K562 (cell line): ENCODE results near the gene FOXJ3. TPM values are rescaled to one million over a fixed set of nuclear protein-coding genes. Genes with fewer than 3 reads are reported as not detected.

Experiments used
- ATAC-seq: fragments of 200-7000 bp; cut with Tn5 transposase; 3 replicates; pipeline ENCODE4 v1.9.1; 2020; ENCODE audit warnings: moderate library complexity
- BruUV-seq: library from RNA; stranded (reverse); fragments of 400-500 nt; replicated peaks from 2 replicates; lab custom pipeline; 2021; lab: Mats Ljungman, UMichigan
- CTCF ChIA-PET: fragments of 300-600 bp; formaldehyde crosslinking; extraction: SDS; loops from one replicate; lab custom pipeline; 2021; ENCODE audit warnings: low intra/inter-chr PET ratio; lab: Yijun Ruan, JAX
- POLR2A ChIA-PET: fragments of 300-600, 350-650 bp; sonication (Branson Sonifier 250); formaldehyde crosslinking; extraction: SDS; loops from one replicate; lab custom pipeline; 2021; ENCODE audit warnings: antibody characterized with exemption, inconsistent platforms; lab: Yijun Ruan, JAX
- DNase-seq, 4 experiments: peaks; one replicate each; pipeline versions ENCODE4 v3.0.0 to v3.0.0-alpha.2; 2011 to 2018; ENCODE audit warnings: low spot score in 3 of 4, mixed read lengths in 3 of 4; ENCODE audit errors: extremely low read depth in 1 of 4
- FAIRE-seq: peaks from 2 replicates; lab custom pipeline; 2011; peaks lifted over from hg19 to GRCh38; lab: Jason Lieb, UNC
- H2AFZ ChIP-seq: 2 replicates; pipeline ENCODE4 v1.6.0; 2011; ENCODE audit warnings: low read depth, low read length, control low read depth, inconsistent platforms
- H3K27ac ChIP-seq: fragments of 200-600 bp; 3 replicates; pipeline ENCODE4 v1.8.0; 2011; ENCODE audit warnings: low read depth, mild to moderate bottlenecking, control low read depth, inconsistent platforms, low read length, moderate library complexity, mixed read lengths; ENCODE audit errors: extremely low read depth
- H3K27me3 ChIP-seq, 2 experiments: fragments of 300-600 bp in 1 of 2; 2 replicates in 1 of 2; 3 replicates in 1 of 2; pipeline versions ENCODE4 v1.6.0 to v1.8.0; 2011; ENCODE audit warnings: inconsistent platforms in 2 of 2, low read length in 2 of 2, mild to moderate bottlenecking in 1 of 2, mixed read lengths in 1 of 2, moderate library complexity in 1 of 2; ENCODE audit not compliant: control insufficient read depth in 2 of 2, insufficient read depth in 2 of 2
- H3K36me3 ChIP-seq: fragments of 300-600 bp; 3 replicates; pipeline ENCODE4 v1.8.0; 2011; ENCODE audit warnings: mild to moderate bottlenecking, low read length, inconsistent platforms; ENCODE audit not compliant: control insufficient read depth, insufficient read depth
- H3K4me1 ChIP-seq, 2 experiments: fragments of 200-600 bp in 1 of 2; replicated peaks in 1 of 2; 2 replicates in 1 of 2; 3 replicates in 1 of 2; pipeline versions ENCODE4 v1.5.1 to v1.8.0; 2011; ENCODE audit warnings: inconsistent platforms in 2 of 2, low read length in 2 of 2, mild to moderate bottlenecking in 1 of 2, mixed read lengths in 1 of 2, moderate library complexity in 1 of 2; ENCODE audit not compliant: control insufficient read depth in 2 of 2, insufficient read depth in 2 of 2
- H3K4me2 ChIP-seq: 2 replicates; pipeline ENCODE4 v1.6.1; 2011; ENCODE audit warnings: low read length, control low read depth, inconsistent platforms, mixed read lengths; ENCODE audit not compliant: insufficient read depth
- H3K4me3 ChIP-seq: fragments of 200-600 bp; sonication (generic), shearing (Covaris generic); 2 replicates; pipeline ENCODE4 v1.5.1; 2016; ENCODE audit warnings: control low read depth, inconsistent platforms
- H3K79me2 ChIP-seq: fragments of 200-600 bp; 3 replicates; pipeline ENCODE4 v1.8.0; 2011; ENCODE audit warnings: low read length, inconsistent platforms; ENCODE audit not compliant: control insufficient read depth, insufficient read depth
- H3K9ac ChIP-seq, 2 experiments: 2 replicates each; pipeline versions ENCODE4 v1.6.0 to v1.6.1; 2011; ENCODE audit warnings: low read depth in 2 of 2, low read length in 2 of 2, control low read depth in 1 of 2, inconsistent platforms in 1 of 2, mild to moderate bottlenecking in 1 of 2, mixed read lengths in 1 of 2; ENCODE audit not compliant: insufficient read depth in 1 of 2
- H3K9me1 ChIP-seq: one replicate; pipeline ENCODE4 v1.6.0; 2011; ENCODE audit warnings: inconsistent platforms, mild to moderate bottlenecking, low read length, moderate library complexity; ENCODE audit not compliant: control insufficient read depth, insufficient read depth
- H3K9me3 ChIP-seq: replicated peaks from 2 replicates; pipeline ENCODE4 v1.5.1; 2011; ENCODE audit warnings: low read depth, low read length, inconsistent platforms; ENCODE audit not compliant: control insufficient read depth, insufficient read depth
- H4K20me1 ChIP-seq: replicated peaks from 2 replicates; pipeline ENCODE4 v1.6.1; 2011; ENCODE audit warnings: low read length, inconsistent platforms, mixed read lengths; ENCODE audit not compliant: control insufficient read depth, insufficient read depth
- ETV5 ChIP-seq: sonication (generic); formaldehyde crosslinking; IDR thresholded peaks from 2 replicates; pipeline ENCODE4 v1.4.0; 2020; ENCODE audit warnings: low read depth, mild to moderate bottlenecking, missing genetic modification reagents
- FOXM1 ChIP-seq, 2 experiments: fragments of 450-650 bp in 1 of 2; sonication (generic) in 1 of 2; formaldehyde crosslinking in 1 of 2; IDR thresholded peaks; 2 replicates each; pipeline versions ENCODE4 v1.6.1 to v1.9.0; 2017 to 2022; ENCODE audit warnings: low read depth in 2 of 2, mild to moderate bottlenecking in 2 of 2, missing genetic modification reagents in 1 of 2, moderate library complexity in 1 of 2
- KDM5B ChIP-seq: fragments of 200-600 bp; sonication (generic); IDR thresholded peaks from 2 replicates; pipeline ENCODE4 v1.6.1; 2012; ENCODE audit warnings: low read depth, mild to moderate bottlenecking, moderate library complexity, low read length, control low read depth, inconsistent platforms; ENCODE audit not compliant: insufficient replicate concordance
- NR2F6 ChIP-seq: fragments of 450-650 bp; formaldehyde crosslinking; IDR thresholded peaks from 2 replicates; pipeline ENCODE4 v1.4.0; 2020; ENCODE audit warnings: mild to moderate bottlenecking
- RBM25 ChIP-seq: fragments of 200-400 bp; formaldehyde crosslinking; IDR thresholded peaks from 2 replicates; pipeline ENCODE4 v1.6.1; 2018; ENCODE audit warnings: low read length, low read depth, moderate library complexity; ENCODE audit not compliant: severe bottlenecking
- YY1 ChIP-seq, 3 experiments: IDR thresholded peaks; 2 replicates each; pipeline ENCODE4 v1.6.1; 2011; ENCODE audit warnings: low read length in 2 of 3, mild to moderate bottlenecking in 2 of 3, moderate library complexity in 2 of 3, borderline replicate concordance in 1 of 3, control low read depth in 1 of 3, low read depth in 1 of 3; ENCODE audit not compliant: insufficient read depth in 3 of 3, insufficient replicate concordance in 2 of 3, control insufficient read depth in 1 of 3, insufficient read length in 1 of 3; ENCODE audit errors: extremely low read depth in 1 of 3
- WGBS: fragments of 100-300 bp; shearing (Covaris generic); methylation state at CpG from one replicate; pipeline ENCODE4 v1.1.6; 2016; ENCODE audit warnings: low coverage, mixed read lengths; ENCODE audit not compliant: insufficient coverage; ENCODE audit errors: missing lambda C conversion rate; 5-methylcytosine and 5-hydroxymethylcytosine counted together
- in situ Hi-C: fragments of 300-500 bp; cut with MboI; formaldehyde crosslinking; loops from 4 replicates; pipeline ENCODE4 v1.15.0; 2018; ENCODE audit warnings: inconsistent platforms, mixed read lengths
- intact Hi-C: fragments of 100-400 bp; cut with micrococcal nuclease; formaldehyde crosslinking; loops from 2 replicates; pipeline ENCODE4 v1.14.2; 2022
- polyA plus RNA-seq, 8 experiments: library from polyadenylated mRNA; depleted of rRNA in 4 of 8; stranded (reverse) in 5 of 8; unstranded in 3 of 8; fragments of >200 nt; fragmentation: Nextera tagmentation in 2 of 8; fragmentation: Illumina TruSeq in 1 of 8; extraction: Ambion mirVana in 2 of 8; extraction: Trizol in 1 of 8; gene quantifications; 2 replicates each; pipeline versions ENCODE4 v1.2.1 to v1.2.3, GENCODE V29; 2011 to 2014; ENCODE audit warnings: inconsistent platforms in 1 of 8, missing spikeins in 1 of 8
- total RNA-seq, 7 experiments: library from RNA; depleted of rRNA in 6 of 7; stranded (reverse); fragments of >200 nt in 6 of 7; fragmentation: Illumina TruSeq in 2 of 7; extraction: Trizol in 2 of 7; gene quantifications; 2 replicates each; pipeline versions ENCODE4 v1.2.1 to v1.2.3, GENCODE V29; 2011 to 2021; ENCODE audit warnings: low replicate concordance in 1 of 7

FOXJ3 gene
- total and polyA plus RNA-seq, 9 of the 15 experiments (the other 6 are each of a cell fraction or from before 2014, with no cell fraction given) = 8.7 to 35.3 (median 23.4) TPM

DNA sequence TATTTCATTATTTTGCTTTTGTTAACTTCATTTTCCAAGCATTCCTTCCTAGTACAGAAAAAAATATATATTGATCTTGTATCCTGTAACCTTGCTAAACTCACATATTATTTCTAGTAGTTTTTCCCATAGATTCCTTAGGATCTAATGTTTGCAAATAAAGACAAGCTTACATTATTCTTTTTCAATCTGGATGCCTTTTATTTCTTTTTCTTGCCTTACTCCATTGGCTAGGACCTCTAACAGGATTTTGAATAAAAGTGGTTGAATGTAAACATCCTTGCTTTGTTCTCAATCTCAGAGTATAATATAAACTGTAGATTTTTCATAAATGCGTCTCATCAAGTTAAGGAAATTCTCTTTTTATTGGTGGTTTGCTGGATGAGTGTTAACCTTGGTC is 96.0 kb downstream of the FOXJ3 start:
- ATAC-seq = no peak
- H3K4me1 ChIP-seq = no peaks in the 10 kb centered on the region
- TF ChIP-seq RBM25 (peak; percentile 46), FOXM1 (IDR thresholded peaks at IDR 0.05; ENCODE audit: low read depth) (no peak), FOXM1 (CRISPR knock-in tag; IDR thresholded peaks at IDR 0.05; ENCODE audit: low read depth) (no peak)
- ChIA-PET CTCF (no interaction called here), POLR2A (interaction anchor here (0.6 kb wide), 1 partner anchor 46 kb away, joined by 3 read pairs; no protein-coding TSS in a partner anchor)
- H3K79me2 ChIP-seq = peaks cover 68% of the 10 kb centered on the region
- H2AFZ ChIP-seq = no peak overlapping the region
- no TSS peak for BruUV-seq
- in situ Hi-C loops (no loop called here), intact Hi-C loops (no loop called here)
- FAIRE-seq = no peak
- H3K4me3 ChIP-seq = no peak overlapping the region
- H3K9me3 ChIP-seq = peaks cover 17% of the 10 kb centered on the region
- no peak for DNase-seq
- no peaks in the 10 kb centered on the region for H3K27me3 ChIP-seq
- H3K9ac ChIP-seq = no peak overlapping the region
- 0% methylated on average over 1 of the region's 1 CpG for WGBS
- no peak overlapping the region for H3K4me2 ChIP-seq
- H3K27ac ChIP-seq = no peak overlapping the region
- H4K20me1 ChIP-seq = no peaks in the 10 kb centered on the region
- no peaks in the 10 kb centered on the region for H3K9me1 ChIP-seq
- no peaks in the 10 kb centered on the region; the same call in 2 of the 3 replicates for H3K36me3 ChIP-seq

DNA sequence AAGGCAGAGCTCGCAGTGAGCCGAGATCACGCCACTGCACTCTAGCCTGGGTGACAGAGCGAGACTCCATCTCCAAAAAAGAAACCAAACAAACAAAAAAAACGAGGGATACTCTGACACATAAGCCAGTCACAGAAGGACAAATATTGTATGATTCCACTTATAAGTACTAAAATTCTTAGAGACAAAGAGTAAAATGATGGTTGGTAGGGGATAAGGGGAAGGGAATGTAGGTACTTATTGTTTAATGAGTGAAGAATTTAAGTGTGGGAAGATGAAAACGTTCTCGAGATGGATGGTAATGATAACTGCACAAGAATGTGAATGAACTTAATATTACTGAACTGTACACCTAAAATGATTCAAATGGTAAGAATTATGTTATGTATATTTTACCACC is 103.8 kb downstream of the FOXJ3 start:
- ATAC-seq (no peak), FAIRE-seq (no peak), DNase-seq (no peak)
- WGBS = 78% methylated on average over 7 of the region's 7 CpGs
- no peaks in the 10 kb centered on the region; the same call in 2 of the 3 replicates for H3K36me3 ChIP-seq
- no peak overlapping the region for H3K4me3 ChIP-seq
- ChIA-PET POLR2A (no interaction called here), CTCF (no interaction called here)
- H3K27ac ChIP-seq = no peak overlapping the region
- TF ChIP-seq ETV5 (CRISPR knock-in tag) (no peak), NR2F6 (CRISPR knock-in tag) (no peak), YY1 (IDR thresholded peaks at IDR 0.05; ENCODE audit: borderline replicate concordance in 1 of 3, control insufficient read depth in 1 of 3, extremely low read depth in 1 of 3, insufficient read depth in 3 of 3, insufficient read length in 1 of 3, insufficient replicate concordance in 2 of 3, low read depth in 1 of 3, low read length in 2 of 3) (no peak), KDM5B (no peak)
- H3K4me1 ChIP-seq = no peaks in the 10 kb centered on the region
- H3K79me2 ChIP-seq = peaks cover 32% of the 10 kb centered on the region
- no peaks in the 10 kb centered on the region for H3K27me3 ChIP-seq
- H3K9me1 ChIP-seq = peaks cover 3% of the 10 kb centered on the region
- no TSS peak for BruUV-seq
- no peak overlapping the region for H2AFZ ChIP-seq
- H3K4me2 ChIP-seq = no peak overlapping the region
- in situ Hi-C loops (no loop called here), intact Hi-C loops (no loop called here)
- H3K9ac ChIP-seq = no peak overlapping the region
- peaks cover 7% of the 10 kb centered on the region for H3K9me3 ChIP-seq
- no peaks in the 10 kb centered on the region for H4K20me1 ChIP-seq
